ENCODE results near the gene GOLGA6L2.
"Not testable (repeated sequence)": the region's sequence is repeated elsewhere in the genome, so short reads cannot be mapped to it uniquely, and the experiment has no call there.

The GOLGA6L2 gene

GRCh38 chr15:23447107-23447500 lies at the start of gene GOLGA6L2:
GOLGA6L2 (minus strand) TSS chr15:23447243; CDS start chr15:23447181, 62 bp downstream.
- no peak for DNase-seq

DNA sequence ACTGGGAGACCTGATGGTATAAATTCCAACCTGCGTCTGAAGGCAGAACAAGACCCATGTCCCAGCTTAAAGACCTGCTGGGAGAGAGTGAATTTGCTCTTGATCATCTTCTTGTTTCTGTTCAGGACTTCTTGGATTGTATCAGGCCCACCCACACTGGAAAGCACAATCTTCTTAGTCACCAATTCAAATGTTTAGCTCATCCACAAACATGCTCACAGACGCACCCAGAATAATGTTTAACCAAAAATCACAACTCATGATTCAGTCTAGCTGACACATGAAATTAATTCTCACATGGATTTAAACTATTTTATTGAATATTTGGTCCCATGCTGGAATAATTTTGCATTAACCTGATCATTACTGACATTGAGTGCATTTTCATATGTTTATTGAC lies 37.8 kb upstream of the GOLGA6L2 start:
- DNase-seq = no peak

DNA sequence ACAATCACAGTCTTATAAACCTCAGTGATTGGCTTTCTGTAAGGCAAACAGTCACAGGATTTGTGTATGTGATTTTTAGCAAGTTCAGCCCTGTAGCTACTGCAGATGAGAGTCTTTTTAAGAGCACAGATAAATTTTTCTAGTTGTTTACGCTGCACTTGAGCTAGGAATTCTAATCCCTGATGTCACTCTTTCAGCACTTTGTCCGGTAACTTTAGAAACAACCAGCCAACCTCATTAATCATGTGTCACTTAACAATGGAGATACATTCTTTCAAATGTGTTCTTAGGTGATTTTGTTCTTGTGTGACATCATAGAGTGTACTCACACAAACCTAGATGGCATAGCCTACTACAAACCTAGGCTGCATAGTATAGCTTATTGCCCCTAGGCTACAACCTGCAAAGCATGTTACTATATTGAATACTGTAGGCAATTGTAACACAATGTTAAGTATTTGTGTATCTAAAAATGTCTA lies 36.8 kb upstream of the GOLGA6L2 start:
- DNase-seq = no peak

GRCh38 chr15:23482764-23483489 lies 35.9 kb upstream of the GOLGA6L2 start:
- DNase-seq = peak; percentile 41

GRCh38 chr15:23482228-23482627 lies 35.2 kb upstream of the GOLGA6L2 start:
- DNase-seq = peak; percentile 36

GRCh38 chr15:23477920-23478319 lies 30.9 kb upstream of the GOLGA6L2 start:
- no peak for DNase-seq

GRCh38 chr15:23472678-23473077 lies 25.6 kb upstream of the GOLGA6L2 start:
- DNase-seq = no peak

DNA sequence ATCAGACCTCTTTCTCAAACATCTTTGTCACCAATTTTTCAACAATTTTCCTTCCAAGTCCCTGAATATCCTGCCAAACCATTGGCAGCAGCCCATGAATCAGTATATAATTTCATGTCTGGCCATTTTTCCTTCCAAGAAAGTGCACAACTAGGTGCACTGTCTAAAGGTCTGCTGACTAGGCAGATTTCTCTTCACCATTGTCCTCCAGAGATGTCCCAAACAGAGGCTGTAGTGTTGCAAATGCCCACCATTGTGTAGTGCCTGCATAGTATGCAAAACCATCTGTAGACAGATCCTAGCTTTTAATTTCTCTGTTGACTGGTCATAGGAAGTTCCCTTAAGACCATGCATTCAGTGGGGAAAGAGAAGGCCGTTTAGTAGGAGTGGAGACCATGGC lies 25.0 kb upstream of the GOLGA6L2 start:
- DNase-seq = no peak

DNA sequence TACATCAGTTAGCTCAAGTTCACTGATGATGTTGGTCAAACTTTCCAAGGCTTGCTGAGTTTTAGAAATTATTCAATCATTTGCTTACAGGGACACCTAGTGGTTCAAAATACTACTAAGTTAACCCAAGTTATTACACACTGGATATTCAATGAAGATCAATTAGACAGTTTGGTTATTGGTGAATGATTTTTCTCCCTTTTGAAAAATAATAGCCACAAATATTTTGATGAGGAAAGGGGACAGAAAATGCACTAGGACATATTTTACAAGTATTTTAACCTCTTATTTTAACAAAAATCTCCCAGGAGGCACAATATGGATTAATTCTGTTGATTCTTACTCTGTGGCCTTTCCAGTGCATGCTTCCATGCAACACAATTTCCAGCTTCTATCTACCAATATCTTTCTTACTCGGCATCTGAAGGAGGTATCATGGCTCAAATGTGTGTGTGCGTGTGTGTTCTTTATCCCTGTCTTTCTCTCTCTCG lies 20.1 kb upstream of the GOLGA6L2 start:
- DNase-seq = peak; percentile 34

DNA sequence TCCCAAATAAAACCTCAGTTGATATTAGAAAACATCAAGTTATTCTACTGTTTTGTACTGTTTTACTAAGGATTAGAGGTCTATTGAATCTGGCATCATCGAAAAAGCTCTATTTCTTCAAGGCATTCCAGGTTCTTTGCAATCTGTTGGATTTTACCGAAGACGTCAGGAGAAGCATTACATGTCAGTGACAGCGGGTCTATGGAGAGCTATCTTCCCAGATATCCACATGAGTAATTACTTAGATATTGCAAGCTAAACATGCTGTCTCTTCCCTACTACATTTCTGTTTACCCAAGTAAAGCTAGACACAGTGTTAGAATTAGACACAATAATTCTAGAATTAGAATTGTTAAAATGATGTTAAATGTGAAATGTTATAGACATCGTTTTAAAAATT lies 10.8 kb upstream of the GOLGA6L2 start:
- DNase-seq = no peak

DNA sequence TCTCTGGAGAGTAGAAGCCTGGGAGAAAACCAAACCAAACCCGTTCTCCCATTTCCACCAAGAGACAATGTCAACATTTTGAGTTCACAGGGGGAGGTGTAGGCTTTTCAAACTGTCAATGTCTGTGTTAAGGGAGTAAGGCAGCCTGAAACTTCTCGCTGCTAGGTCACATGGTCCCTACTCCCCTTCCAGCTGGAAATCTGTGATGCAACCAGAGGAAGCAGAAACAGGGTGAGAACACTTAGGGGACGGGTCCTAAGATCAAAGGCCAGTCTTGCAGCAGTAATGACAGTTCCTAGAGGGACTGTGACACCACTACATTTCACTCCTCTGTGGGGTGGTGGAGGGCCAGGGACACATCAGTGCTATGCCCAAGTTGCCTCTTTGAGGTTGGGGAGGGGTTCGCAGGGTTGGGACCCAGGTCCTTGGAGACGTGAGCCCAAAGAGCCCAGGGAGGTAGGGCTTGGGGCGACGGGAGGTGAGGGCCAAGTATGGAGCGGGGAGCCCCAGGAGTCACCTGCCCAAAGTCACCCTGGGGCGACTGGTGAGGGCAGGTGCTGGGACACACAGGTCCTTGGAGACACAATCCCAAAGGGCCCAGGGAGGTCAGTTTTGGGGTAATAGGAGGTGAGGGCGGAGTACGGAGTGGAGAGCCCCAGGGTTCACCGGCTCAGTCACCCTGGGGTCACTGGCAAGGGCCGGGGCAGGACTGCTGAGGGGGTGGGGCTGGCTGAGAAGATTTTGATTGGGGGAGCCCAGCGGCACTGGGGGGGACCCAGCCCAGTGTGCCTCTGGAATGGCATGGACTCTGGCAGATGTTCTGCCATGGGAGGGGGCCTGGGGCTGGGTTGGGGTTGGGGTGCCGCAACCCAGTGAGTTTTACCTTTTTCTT lies 582 bp downstream of the GOLGA6L2 start:
- DNase-seq = no peak

DNA sequence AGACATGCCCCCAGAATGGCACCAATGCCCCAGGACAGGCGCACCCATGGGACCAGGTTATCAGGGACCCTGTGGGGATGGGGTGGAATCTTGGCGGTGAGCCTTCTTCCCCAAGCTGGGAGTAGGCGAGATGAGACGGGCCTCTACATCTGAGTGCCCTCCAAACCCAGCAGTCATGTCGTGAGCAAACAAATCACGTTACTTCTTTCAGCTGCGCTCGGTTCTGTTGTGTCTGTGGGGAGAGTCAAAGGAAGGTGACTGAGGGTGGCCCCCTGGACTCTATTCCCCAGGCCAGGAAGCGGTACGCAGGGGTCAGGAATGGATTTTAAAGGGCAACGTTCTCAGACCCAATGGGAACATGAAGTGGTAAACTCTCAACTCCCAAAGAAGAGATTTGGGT lies 2.8 kb downstream of the GOLGA6L2 start:
- no peak for DNase-seq

DNA sequence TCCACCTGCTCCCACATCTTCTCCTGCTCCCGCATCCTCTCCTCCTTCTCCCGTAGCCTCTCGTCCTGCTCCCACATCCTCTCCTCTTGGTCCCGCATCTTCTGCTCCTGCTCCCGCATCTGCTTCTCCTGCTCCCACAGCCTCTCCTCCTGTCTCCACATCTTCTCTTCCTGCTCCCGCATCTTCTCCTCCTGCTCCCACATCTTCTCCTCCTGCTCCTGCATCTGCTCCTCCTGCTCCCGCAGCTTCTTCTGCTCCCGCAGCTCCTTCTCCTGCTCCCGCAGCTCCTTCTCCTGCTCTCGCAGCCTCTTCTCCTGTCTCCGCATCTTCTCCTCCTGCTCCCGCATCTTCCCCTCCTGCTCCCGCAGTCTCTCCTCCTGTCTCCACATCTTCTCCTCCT lies 5.8 kb downstream of the GOLGA6L2 start:
- DNase-seq = no peak

- no peak for DNase-seq
Measured at GRCh38 chr15:23440596-23440995, 6.4 kb downstream of the GOLGA6L2 start.

- DNase-seq = no peak
Measured at GRCh38 chr15:23439513-23439912, 7.5 kb downstream of the GOLGA6L2 start.

- DNase-seq = peak; percentile 21
Measured at GRCh38 chr15:23438816-23439466, 8.1 kb downstream of the GOLGA6L2 start.

DNA sequence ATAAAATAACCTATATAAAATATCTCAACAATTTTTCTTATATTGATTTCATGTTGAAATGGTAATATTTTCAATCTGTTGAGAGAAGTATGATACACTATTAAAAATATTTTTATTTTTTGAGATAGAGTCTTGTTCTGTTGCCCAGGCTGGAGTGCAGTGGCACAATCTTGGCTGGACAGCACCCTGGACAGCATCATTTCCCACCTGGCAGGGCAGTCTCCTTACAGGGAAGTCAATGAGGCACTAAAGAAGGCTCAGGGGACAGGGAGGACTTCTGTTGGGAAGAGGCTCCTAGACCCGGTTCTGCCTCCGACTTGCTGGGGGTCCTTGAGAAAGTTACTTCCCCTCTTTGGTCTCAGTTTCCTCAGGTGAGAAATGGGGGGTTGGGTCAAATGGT lies 9.4 kb downstream of the GOLGA6L2 start:
- DNase-seq = no peak

DNA sequence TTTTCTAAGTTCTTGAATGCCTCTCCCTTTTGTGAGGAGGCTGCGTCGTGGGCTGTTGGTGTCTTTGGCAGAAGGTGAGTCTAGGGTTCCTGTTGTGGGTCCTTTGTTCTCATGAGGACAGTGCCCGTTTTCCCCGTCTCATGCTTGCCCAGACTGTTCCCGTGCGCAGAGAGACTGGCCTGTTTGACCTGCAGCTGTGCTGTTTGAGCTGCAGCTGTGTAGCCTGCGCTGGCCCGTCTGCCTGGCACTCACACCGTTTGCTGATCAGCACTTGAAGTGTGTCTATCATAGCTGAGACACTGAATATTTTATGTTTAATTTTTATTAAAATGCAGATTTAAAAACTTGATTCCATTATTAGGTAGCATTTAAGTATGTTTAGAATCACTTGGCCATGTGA lies 9.9 kb downstream of the GOLGA6L2 start:
- DNase-seq = no peak

DNA sequence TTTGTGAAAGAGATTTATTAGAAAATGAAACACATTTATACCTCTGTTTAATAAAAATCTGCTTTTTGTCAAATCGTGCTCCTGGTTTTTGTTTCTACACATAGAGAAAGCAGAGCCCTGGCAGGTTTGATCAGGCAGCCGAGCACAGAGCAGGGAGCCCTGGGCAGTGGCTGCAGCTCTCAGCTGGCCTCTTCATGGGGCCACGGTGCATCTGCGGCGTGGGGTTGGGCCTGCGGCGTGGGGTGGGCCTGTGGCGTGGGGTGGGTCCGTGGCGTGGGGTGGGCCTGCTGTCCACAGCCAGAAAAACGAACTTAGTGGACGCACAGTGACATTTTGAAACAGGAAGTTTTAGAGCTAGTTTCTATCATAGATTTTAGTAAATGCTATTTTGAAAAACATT lies 10.6 kb downstream of the GOLGA6L2 start:
- no peak for DNase-seq

- DNase-seq = not testable (repeated sequence)
Measured at GRCh38 chr15:23434699-23435098, 12.3 kb downstream of the GOLGA6L2 start.

- not testable (repeated sequence) for DNase-seq
Measured at GRCh38 chr15:23425327-23425726, 21.7 kb downstream of the GOLGA6L2 start.

DNA sequence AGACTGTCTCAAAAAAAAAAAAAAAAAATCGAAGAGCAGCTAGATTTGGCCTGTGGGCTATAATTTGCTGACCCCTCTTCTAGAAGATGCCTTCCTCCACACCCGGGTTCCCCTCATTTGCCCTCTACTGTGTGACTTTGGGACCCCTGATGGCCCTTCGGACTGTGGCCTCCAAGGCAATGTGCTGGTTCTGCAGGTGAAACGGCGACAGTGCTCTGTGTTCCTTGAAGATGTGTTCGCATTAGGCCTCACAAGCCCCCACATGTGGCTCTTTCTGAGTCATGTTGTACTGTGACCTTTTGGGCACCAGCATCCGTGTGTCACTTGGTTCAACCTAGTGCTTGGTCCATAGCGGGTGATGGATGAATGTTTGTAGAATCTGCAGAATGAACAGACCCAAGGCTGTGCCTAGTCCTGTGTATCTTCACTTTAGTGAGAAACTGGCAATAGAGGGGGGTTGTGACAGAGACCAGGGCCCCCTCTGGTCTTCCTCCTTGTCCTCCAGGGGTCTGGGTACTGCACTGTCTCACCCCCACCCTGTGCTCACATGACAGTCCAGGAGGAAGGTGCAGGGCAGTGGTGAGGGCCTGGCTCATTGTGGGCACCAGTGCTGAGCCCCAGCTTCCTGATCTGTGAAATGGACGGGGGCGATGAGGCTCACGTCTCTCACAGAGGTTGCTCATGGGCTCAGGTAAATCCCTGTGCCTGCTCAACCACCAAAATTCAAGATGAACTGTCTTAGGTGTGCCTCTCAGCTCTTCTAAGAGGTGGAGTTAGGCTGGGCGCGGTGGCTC lies 22.7 kb downstream of the GOLGA6L2 start:
- no peak for DNase-seq

Measured in RPMI8226 (cell line).